Upper lobe of right lung (tissue), 1 donor: ENCODE data around the gene COMP. TPM values are rescaled to one million over a fixed set of nuclear protein-coding genes. Genes with fewer than 3 reads are reported as not detected.

ENCODE experiments used
- ATAC-seq: fragments of 200-7000 bp; cut with Tn5 transposase; one replicate; pipeline ENCODE4 v1.9.1; 2020; ENCODE audit warnings: mild to moderate bottlenecking, moderate library complexity
- DNase-seq: peaks from one replicate; pipeline ENCODE4 v3.0.0-alpha.2; 2020
- H3K27ac ChIP-seq: fragments of 200-600 bp; one replicate; pipeline ENCODE4 v1.8.0; 2022
- H3K27me3 ChIP-seq: fragments of 200-600 bp; one replicate; pipeline ENCODE4 v1.8.0; 2022; ENCODE audit warnings: mild to moderate bottlenecking
- H3K36me3 ChIP-seq: fragments of 200-600 bp; one replicate; pipeline ENCODE4 v1.8.0; 2022
- H3K4me1 ChIP-seq: fragments of 200-600 bp; one replicate; pipeline ENCODE4 v1.8.0; 2022
- H3K4me3 ChIP-seq: fragments of 200-600 bp; one replicate; pipeline ENCODE4 v1.8.0; 2022; ENCODE audit warnings: mild to moderate bottlenecking
- H3K9me3 ChIP-seq: fragments of 200-600 bp; one replicate; pipeline ENCODE4 v1.8.0; 2022
- CTCF ChIP-seq: fragments of 200-600 bp; IDR thresholded peaks from one replicate; pipeline ENCODE4 v1.8.0; 2022; ENCODE audit warnings: antibody characterized with exemption
- intact Hi-C: fragments of 100-400 bp; cut with DNase I; formaldehyde crosslinking; loops from one replicate; pipeline ENCODE4 v1.11.0; 2022
- total RNA-seq: library from RNA; stranded (reverse); fragmentation: NEBNext Ultra II Directional; extraction: Animal tissue kit (Norgen Biotek cat#: 25700); gene quantifications from one replicate; pipeline ENCODE4 v1.2.1, GENCODE V29; 2021
- donor health status: DM: no; HTN: yes; CAD: no; lungs with severe emphysema.

The COMP gene
- total RNA-seq, 1 donor from 2014 or later, result 9.7 TPM

- no peak for TF ChIP-seq CTCF
- Histone ChIP-seq H3K4me3 (no peak overlapping the region), H3K27ac (no peak overlapping the region), H3K9me3 (no peaks in the 10 kb centered on the region), H3K36me3 (no peaks in the 10 kb centered on the region), H3K27me3 (no peaks in the 10 kb centered on the region), H3K4me1 (peaks cover 10% of the 10 kb centered on the region)
- intact Hi-C loops, result no loop called here
- no peak for ATAC-seq
- no peak for DNase-seq
Observed at GRCh38 chr19:18807861-18808331, 16.8 kb upstream of the COMP start.

DNA sequence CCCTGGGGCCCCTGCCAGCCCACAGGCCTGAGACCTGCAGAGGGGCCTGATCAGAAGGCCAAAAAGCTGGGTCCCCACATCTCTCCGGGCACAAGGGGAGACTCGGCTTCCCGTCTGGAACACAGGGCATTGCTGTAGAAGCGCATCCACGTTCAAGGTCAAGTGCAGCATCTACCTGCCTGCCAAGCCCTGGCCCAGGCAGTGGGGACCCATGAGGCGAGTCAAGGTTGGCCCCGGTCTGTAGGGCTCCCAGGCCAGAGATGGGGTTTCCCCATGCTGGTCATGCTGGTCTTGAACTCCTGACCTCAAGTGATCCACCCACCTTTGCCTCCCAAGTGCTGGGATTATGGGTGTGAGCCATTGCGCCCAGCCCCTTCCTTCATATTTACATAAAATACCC is 13.5 kb upstream of the COMP start:
- Histone ChIP-seq H3K27me3 (no peaks in the 10 kb centered on the region), H3K36me3 (no peaks in the 10 kb centered on the region), H3K27ac (no peak overlapping the region), H3K9me3 (no peaks in the 10 kb centered on the region), H3K4me3 (no peak overlapping the region), H3K4me1 (peaks cover 6% of the 10 kb centered on the region)
- no peak for TF ChIP-seq CTCF
- DNase-seq (no peak), ATAC-seq (no peak)
- intact Hi-C loops, result no loop called here

DNA sequence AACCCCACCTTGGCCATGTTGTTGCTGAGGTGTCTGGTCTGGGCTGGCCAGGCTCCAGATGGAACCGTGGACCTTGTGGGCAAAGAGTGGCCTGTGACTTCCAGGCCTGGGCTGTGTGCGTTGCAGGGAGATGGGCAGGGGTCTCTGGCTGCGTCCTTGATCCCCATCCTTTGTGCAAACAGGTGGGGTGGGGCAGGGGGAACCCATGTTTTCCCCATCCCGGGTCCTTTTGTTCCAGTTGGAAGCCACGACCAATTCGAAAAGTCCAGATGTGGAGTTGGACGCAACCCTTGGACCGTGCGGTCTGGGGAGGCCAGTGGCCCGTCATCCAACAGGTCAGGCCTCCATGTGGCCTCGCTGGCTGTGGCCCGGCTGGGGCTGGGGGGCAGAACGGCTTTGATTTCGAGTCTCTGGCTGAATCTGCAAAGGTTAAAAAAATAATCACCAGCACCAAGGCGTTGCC is 13.1 kb upstream of the COMP start:
- no peak for ATAC-seq
- H3K27me3 ChIP-seq, result peaks cover under 1% of the 10 kb centered on the region
- TF ChIP-seq CTCF, result no peak
- intact Hi-C loops, result no loop called here
- no peak for DNase-seq
- peaks cover 2% of the 10 kb centered on the region for H3K4me1 ChIP-seq
- H3K36me3 ChIP-seq, result no peaks in the 10 kb centered on the region
- H3K9me3 ChIP-seq, result no peaks in the 10 kb centered on the region
- H3K27ac ChIP-seq, result no peak overlapping the region
- H3K4me3 ChIP-seq, result no peak overlapping the region

DNA sequence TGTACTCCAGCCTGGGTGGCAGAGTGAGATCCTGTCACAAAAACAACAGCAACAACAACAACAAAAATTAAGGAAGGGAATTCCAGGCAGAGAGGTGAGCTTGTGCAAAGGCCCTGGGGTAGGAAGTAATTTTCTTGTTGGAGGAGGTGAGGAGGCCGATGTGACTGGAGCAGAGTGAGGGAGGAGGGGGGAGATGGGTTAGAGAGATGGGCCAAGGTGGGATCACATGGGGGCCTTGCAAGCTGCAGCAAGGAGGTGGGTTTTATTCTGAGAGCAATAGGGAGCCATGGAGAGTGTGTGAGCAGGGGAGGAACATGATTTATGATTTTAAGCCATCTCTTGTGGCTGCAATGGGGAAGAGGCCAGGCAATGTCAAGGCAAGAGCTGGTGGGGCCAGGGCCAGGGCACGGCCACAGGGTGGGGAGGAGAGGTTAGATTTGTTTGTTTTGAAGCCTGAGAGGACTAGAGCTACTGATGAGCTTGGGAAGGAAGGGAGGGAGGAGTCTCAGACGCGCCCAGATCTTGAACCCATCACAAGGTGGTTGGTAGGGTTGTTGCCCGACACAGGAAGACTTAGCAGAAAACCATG is 12.5 kb upstream of the COMP start:
- no peaks in the 10 kb centered on the region for H3K36me3 ChIP-seq
- H3K27me3 ChIP-seq, result peaks cover 6% of the 10 kb centered on the region
- no peak for ATAC-seq
- H3K27ac ChIP-seq, result no peak overlapping the region
- H3K4me1 ChIP-seq, result no peaks in the 10 kb centered on the region
- TF ChIP-seq CTCF, result no peak
- intact Hi-C loops, result no loop called here
- no peak for DNase-seq
- no peaks in the 10 kb centered on the region for H3K9me3 ChIP-seq
- H3K4me3 ChIP-seq, result no peak overlapping the region

GRCh38 chr19:18802354-18802753 is 11.2 kb upstream of the COMP start:
- TF ChIP-seq CTCF, result no peak
- Histone ChIP-seq H3K4me1 (no peaks in the 10 kb centered on the region), H3K4me3 (no peak overlapping the region), H3K27me3 (peaks cover 17% of the 10 kb centered on the region), H3K9me3 (no peaks in the 10 kb centered on the region), H3K27ac (no peak overlapping the region), H3K36me3 (no peaks in the 10 kb centered on the region)
- intact Hi-C loops, result no loop called here
- no peak for ATAC-seq
- DNase-seq, result no peak

DNA sequence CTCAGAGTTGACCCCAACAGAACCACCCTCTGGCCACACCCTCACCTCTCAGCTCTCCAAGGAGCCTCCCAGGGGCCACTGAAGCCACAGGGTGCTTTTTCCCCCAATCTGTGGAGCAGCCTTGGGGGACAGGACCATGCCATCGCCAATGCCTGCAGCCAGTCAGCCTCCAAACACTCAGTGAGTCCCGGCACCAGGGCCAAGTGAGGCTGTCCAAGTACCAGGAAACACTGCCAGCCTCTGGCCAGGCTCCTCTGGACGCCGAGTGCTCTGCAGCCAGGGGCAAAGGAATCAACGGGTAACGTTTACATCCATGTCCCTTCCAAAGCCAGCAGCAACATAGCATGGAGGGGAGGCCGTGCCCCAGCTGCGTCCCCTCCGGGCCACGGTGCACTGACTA is 9.5 kb upstream of the COMP start:
- Histone ChIP-seq H3K27me3 (peaks cover 30% of the 10 kb centered on the region), H3K36me3 (no peaks in the 10 kb centered on the region), H3K4me1 (no peaks in the 10 kb centered on the region), H3K27ac (no peak overlapping the region), H3K4me3 (no peak overlapping the region), H3K9me3 (no peaks in the 10 kb centered on the region)
- ATAC-seq (no peak), DNase-seq (no peak)
- intact Hi-C loops, result no loop called here
- no peak for TF ChIP-seq CTCF
